NCI-H128 (cell line): ENCODE results near the gene OR13C3.
"Not testable (repeated sequence)": the region's sequence is repeated elsewhere in the genome, so short reads cannot be mapped to it uniquely, and the experiment has no call there.

Source experiments
- DNase-seq: peaks from one replicate; lab custom pipeline; 2025; ENCODE audit not compliant: unreplicated experiment; lab: John Stamatoyannopoulos, UW

Gene OR13C3

DNA sequence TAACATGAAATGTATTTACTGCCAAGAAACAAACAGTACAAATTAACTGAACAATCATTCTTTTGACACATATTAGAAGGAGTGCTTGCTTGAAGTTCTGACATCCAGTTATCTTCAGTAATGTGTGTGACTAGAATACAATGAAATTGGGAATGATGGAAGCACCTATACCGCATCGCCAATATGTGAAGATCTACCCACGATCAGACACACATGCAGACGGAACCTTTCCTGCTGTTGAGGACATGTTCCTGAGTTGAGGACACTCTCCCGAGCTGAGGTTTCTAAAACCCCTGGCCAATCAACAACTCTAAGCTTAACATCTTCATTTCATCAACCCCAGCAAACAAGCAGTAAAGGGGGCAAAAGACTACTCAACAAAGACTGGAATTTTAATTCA, at the start of gene OR13C3:
TSS of gene OR13C3 (minus strand) at position 101 of the 400 bp plus-strand sequence. CDS start 133 bp downstream, outside the sequence.
- no peak for DNase-seq

- DNase-seq = no peak
These were observed 43.9 kb upstream of the OR13C3 start for GRCh38 chr9:104580562-104580961.

- no peak for DNase-seq
These were observed 40.6 kb upstream of the OR13C3 start for GRCh38 chr9:104577263-104577662.

DNA sequence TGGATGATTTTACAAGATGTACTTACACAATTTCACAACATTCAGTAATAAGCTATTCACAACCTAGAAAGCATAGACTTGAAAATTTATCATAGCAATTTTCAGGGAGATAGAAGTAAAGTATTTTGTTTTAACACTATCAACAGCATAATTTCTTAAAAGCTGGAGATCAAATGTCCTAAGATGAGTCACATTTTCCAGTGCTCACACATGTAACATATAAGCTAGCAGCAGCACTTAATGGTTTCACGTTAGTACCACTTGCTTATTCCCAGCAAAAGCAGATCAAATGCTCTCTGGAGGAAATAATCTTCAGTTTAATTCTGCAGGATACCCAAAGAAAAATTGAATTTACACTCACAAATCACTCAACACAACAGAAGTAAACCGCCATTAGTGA, 38.8 kb upstream of the OR13C3 start:
- no peak for DNase-seq

GRCh38 chr9:104572612-104573011, 36.0 kb upstream of the OR13C3 start:
- DNase-seq = no peak

DNA sequence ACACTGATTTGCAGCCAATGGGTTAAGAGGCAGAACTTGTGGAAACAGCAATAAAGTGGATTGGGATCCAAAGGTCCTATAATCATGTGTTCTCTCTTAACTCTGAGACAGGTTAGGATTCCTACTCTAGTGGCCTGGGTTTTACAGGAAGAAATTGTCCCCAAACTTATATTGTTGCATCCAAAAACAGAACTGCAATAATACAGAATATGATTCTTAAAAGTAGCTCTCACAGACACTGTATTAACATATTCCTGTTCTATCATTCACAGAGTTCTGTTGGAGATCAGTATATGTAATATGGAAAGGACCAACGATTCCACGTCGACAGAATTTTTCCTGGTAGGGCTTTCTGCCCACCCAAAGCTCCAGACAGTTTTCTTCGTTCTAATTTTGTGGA, 32.2 kb upstream of the OR13C3 start, which contains the start of gene OR13C8:
TSS of gene OR13C8 (plus strand) at position 301 of the 400 bp plus-strand sequence. CDS start at position 301, 0 bp downstream.
- DNase-seq = no peak

DNA sequence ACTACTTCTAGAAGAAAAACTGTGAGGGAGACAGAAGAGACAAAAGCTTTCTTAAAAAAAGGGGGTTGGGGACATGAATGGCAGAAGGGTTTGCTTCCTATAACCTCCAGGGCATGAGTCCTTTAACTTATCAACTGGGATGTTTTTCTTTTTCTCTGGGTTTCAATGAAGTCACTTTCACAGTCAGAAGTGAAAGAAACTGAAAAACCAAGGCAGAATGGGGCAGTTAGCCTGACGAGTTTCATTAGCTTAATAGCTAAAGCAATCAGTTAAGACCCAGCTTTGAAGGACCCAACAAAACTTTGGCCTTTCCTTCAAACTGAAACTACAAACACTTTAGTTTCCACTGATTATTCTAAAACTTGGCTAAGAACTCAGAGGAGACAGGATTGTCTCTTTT, 27.7 kb upstream of the OR13C3 start:
- DNase-seq = no peak

DNA sequence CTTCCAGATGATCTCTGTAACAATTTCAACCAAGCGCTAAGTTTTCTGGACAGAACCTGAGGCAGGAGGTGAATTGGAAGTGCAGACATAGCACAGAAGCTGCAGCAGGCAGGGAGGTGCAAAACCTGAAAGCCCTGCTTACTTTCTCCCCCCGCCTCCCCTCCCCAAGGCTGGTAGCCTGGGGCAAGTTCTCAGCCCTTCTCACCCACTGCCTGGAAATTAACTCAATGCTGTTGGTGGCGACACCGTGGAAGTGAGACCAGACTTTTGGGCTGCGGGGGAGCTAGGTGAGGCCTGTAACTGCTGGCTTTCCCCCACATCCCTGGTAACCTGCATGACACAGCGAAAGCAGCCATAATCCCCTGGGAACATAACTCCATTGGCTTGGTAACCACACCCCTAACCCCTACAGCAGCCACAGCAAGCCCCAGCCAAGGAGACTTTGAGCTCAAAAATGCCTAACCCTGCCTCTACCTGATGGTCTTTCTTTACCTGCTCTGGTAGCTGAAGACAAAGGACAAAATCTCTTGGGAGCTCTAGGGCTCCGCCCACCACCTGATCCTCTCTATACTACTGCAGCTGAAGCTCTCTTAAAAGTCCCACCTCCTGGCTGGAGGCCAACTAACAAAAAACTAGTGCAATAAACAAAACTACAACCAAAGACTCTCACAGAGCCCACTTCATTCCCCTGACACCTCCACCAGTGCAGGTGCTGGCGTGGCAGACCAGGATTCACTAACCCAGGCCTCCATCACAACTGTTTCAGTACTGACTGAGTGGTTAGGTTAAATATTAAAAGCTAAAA, 20.4 kb upstream of the OR13C3 start:
- no peak for DNase-seq

DNA sequence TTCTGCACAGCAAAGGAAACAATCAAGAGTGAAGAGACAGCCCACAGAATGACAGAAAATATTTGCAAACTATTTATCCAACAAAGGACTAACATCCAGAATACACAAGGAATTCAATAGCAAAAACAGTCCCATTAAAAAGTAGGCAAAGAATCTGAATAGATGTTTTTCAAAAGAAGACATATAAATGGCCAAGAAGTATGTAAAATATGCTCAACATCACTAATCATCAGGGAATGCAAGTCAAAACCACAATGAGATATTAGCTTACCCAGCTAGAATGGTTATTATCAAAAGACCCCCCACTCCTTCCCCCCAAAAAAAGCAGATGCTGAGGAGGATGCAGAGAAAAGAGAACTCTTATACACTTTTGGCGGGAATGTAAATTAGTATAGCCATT, 18.9 kb upstream of the OR13C3 start:
- DNase-seq = no peak

DNA sequence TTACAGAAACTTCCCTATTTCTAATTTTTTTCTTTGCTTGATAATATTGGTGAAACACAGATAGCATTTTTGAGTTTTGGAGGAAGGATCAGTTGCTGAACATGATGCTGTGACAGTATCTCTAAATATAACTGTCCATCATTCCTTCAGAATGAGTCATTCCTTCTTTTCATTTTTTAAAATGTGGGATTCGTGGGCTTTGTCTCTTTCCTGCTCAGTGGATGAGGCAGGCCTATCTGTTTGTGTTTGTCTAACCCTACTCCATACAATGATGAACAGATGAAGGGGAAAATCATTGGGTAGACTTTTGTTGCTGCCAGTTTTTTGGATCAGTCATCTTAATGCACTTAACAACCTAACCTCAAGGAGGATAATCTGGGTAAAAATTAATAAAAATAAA, 16.6 kb upstream of the OR13C3 start:
- no peak for DNase-seq

DNA sequence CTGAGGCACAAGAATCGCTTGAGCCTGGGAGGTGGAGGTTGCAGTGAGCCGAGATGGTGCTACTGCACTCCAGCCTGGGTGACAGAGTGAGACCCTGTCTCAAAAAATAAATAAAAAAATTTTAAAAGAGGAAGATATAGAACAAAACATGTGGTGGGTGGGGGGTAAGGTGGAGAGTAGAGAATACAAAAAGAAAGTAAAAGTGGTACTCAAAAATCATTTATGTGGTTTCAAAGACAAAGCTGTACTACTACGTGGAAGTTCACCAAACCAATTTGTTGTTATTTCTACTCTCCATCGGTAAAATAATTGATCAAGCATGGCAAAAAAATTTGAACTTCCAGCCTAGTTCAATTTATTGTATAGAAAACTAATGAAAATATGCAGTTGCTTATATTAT, 8.0 kb upstream of the OR13C3 start:
- no peak for DNase-seq

GRCh38 chr9:104539275-104539674, 2.6 kb upstream of the OR13C3 start:
- DNase-seq = no peak

DNA sequence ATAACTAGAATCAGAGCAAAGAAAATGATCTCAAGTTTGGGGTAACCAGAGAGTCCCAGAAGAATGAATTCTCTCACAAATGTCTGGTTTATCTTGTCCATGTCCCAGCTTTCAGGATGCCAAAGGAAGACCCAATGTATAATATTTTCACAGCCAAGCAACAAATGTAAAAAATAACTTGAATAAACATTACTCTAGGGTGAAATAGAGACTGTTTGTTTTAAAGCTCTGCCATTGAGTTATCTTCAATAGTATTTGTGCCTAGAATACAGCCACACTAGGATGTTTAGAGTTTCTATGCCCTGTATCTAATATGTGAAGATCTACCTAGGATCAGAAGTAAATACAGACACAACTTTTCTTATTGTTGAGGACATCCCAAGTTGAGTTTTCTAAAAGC, 9.5 kb downstream of the OR13C3 start, which contains the start of gene OR13C4:
TSS of gene OR13C4 (minus strand) at position 101 of the 400 bp plus-strand sequence. CDS start at position 101, 0 bp downstream.
- no peak for DNase-seq

DNA sequence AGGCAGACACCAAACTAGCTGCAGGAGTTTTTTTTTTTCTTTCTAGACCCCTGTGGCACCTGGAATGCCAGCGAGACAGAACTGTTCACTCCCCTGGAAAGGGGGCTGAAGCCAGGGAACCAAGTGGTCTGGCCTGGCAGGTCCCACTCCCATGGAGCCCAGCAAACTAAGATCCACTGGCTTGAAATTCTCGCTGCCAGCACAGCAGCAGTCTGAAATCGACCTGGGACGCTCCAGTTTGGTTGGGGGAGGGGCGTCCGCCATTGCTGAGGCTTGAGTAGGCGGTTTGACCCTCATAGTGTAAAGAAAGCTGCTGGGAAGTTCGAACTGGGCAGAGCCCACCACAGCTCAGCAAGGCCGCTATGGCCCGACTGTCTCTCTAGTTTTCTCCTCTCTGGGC, 16.4 kb downstream of the OR13C3 start:
- not testable (repeated sequence) for DNase-seq

- no peak for DNase-seq
These were observed 21.8 kb downstream of the OR13C3 start for GRCh38 chr9:104514901-104515300.

DNA sequence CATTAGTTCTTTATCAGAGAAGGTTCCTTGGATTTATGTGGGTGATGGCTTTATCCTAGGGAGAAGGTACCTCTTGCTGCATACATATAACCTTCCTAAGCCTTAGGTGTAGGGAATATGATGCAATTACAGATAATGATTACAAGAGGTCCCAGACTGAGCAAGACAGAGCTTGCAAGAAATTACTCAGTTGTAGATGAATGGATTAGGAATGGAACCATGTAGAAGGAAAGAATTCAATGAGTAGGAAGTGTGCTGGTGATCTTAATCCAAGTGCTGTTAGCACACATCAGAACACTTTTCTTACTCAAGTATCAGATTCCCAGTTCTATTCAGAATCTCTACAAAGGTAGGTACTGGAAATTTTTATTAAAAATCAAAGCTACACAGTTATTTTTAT, 30.1 kb downstream of the OR13C3 start:
- no peak for DNase-seq

DNA sequence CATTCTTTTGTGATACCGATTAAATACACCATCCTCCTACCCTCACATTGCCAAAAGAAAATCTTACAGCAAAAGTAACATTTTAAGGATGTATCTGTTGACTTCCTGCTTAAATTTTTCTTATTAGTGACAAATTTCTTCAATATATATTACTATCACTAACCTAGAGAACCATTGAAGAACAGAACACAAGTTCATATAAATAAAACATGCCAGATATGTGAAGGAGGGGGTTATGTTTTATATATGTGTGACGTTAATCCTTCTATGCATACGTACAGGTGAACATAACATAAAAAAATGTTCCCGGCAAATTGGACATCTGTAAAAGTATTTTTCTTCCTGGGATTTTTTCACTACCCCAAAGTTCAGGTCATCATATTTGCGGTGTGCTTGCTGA, 32.7 kb downstream of the OR13C3 start, which contains the start of gene OR13F1:
TSS of gene OR13F1 (plus strand) at position 301 of the 400 bp plus-strand sequence. CDS start at position 301, 0 bp downstream.
- DNase-seq = no peak

- no peak for DNase-seq
These were observed 33.2 kb downstream of the OR13C3 start for GRCh38 chr9:104503440-104503839.

GRCh38 chr9:104494808-104495207, 41.8 kb downstream of the OR13C3 start:
- DNase-seq = no peak
